OCI-LY3 (cell line): ENCODE measurements around the gene RGS16.

Source experiments
- H2AFZ ChIP-seq: fragments of 200-600, 300-600 bp; shearing (Covaris generic); 2 replicates; pipeline ENCODE4 v1.6.0; 2014; ENCODE audit warnings: antibody characterized with exemption, low read depth, low read length
- H3K27ac ChIP-seq: fragments of 200-600, 300-600 bp; sonication (generic); 2 replicates; pipeline ENCODE4 v1.5.1; 2014; ENCODE audit warnings: mild to moderate bottlenecking, low read length, moderate library complexity, mixed read lengths
- H3K27me3 ChIP-seq: fragments of 200-600, 300-600 bp; sonication (generic); 2 replicates; pipeline ENCODE4 v1.6.1; 2014; ENCODE audit warnings: low read depth, low read length, mixed read lengths
- H3K36me3 ChIP-seq: fragments of 200-600, 300-600 bp; sonication (generic); replicated peaks from 2 replicates; pipeline ENCODE3; 2014; ENCODE audit warnings: low read depth, low read length, mixed read lengths
- H3K4me1 ChIP-seq: fragments of 300-600, 200-600 bp; sonication (generic); 2 replicates; pipeline ENCODE4 v1.6.1; 2014; ENCODE audit warnings: low read length, mixed read lengths
- H3K4me2 ChIP-seq: fragments of 200-600, 300-600 bp; sonication (generic); 2 replicates; pipeline ENCODE4 v1.6.1; 2014; ENCODE audit warnings: low read length, mixed read lengths
- H3K4me3 ChIP-seq: fragments of 300-600, 200-600 bp; sonication (generic); 2 replicates; pipeline ENCODE4 v1.5.1; 2014; ENCODE audit warnings: antibody characterized with exemption, mild to moderate bottlenecking, low read length, moderate library complexity
- H3K79me2 ChIP-seq: fragments of 300-600, 200-600 bp; shearing (Covaris generic); 2 replicates; pipeline ENCODE4 v1.6.1; 2014; ENCODE audit warnings: mild to moderate bottlenecking, low read length, mixed read lengths
- H3K9ac ChIP-seq: fragments of 300-600, 200-600 bp; shearing (Covaris generic); 2 replicates; pipeline ENCODE4 v1.6.0; 2014; ENCODE audit warnings: mild to moderate bottlenecking, low read length, moderate library complexity
- H3K9me3 ChIP-seq: fragments of 200-600, 300-600 bp; shearing (Covaris generic); 2 replicates; pipeline ENCODE4 v1.6.1; 2014; ENCODE audit warnings: low read length, mixed read lengths; ENCODE audit not compliant: insufficient read depth
- H4K20me1 ChIP-seq: fragments of 200-600, 300-600 bp; sonication (generic); 2 replicates; pipeline ENCODE4 v1.6.1; 2016; ENCODE audit warnings: low read length, mixed read lengths; ENCODE audit not compliant: insufficient read depth
- EZH2phosphoT487 ChIP-seq: fragments of 200-600 bp; shearing (Covaris generic); IDR thresholded peaks from 2 replicates; pipeline ENCODE4 v1.6.1; 2018; ENCODE audit warnings: antibody characterized with exemption, mixed run types, low read depth
- TF ChIP-seq, protein P1 (sequence below): fragments of 200-600, 300-600 bp; sonication (generic); IDR thresholded peaks from 2 replicates; pipeline ENCODE4 v1.5.1; 2014; ENCODE audit warnings: antibody characterized with exemption, low read length, low read depth

RGS16 gene, protein sequence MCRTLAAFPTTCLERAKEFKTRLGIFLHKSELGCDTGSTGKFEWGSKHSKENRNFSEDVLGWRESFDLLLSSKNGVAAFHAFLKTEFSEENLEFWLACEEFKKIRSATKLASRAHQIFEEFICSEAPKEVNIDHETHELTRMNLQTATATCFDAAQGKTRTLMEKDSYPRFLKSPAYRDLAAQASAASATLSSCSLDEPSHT

DNA sequence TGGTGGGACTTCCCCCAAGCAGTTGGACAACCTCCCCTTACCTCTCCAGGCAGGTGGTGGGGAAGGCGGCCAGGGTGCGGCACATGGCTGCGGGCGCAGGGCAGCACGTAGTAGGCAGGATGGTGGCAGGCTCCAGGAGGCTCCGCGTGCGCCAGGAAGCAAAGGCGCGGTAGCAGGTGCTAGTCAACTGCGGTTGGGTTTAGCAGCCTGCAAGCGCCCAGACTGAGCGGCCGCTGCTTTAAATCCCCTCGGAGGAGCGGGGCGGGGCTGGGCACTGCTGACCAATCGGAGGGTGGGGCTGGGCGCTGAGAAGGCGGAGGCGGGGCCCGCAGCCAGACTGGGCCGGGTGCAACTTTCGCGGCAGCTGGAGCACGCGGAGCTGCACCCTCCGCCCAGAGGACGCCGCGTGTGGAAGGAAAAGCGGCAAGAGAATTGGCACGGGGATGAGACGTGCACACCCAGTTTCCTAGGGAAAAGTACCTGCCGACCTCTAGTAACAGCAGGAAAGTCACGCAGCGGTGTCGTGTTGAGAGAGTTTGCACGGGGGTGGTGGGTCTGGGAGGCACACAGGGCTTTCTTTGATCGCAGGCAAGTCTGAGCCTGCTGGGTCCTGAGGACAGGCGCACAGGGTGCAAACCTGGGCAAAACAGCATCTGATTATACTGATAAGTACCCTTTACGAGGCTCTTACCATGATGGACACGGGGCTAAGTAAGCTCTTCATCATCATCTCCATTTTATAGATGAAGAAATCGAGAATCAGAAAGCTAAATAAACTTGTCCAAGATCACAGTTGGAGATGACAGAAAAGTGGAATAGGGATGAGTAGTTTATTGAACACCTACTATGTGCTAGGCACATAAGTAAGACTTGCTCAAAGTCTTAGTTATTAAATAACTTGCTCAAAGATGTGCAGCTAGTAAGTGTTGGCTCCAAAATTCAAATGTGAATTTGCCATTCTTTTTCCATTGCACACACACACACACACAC, at the start of gene RGS16:
Gene RGS16, minus strand, starts transcription at position 215 of the 990 bp plus-strand sequence. Its CDS starts 130 bp downstream, at position 85.
- Histone ChIP-seq H3K4me1 (peaks cover 19% of the 10 kb centered on the region), H3K27ac (no peak within 1 kb of the TSS), H4K20me1 (no peaks in the 10 kb centered on the region), H3K4me2 (peak within 1 kb of the TSS; percentile 93), H3K79me2 (peaks cover 11% of the 10 kb centered on the region), H3K9me3 (no peaks in the 10 kb centered on the region), H3K27me3 (peaks cover 13% of the 10 kb centered on the region), H2AFZ (peak within 1 kb of the TSS; percentile 78), H3K36me3 (peaks cover 25% of the 10 kb centered on the region), H3K4me3 (peak within 1 kb of the TSS; percentile 86), H3K9ac (peak within 1 kb of the TSS; percentile 72)
- TF ChIP-seq EZH2phosphoT487 = no peak
- TF ChIP-seq, protein P1, sequence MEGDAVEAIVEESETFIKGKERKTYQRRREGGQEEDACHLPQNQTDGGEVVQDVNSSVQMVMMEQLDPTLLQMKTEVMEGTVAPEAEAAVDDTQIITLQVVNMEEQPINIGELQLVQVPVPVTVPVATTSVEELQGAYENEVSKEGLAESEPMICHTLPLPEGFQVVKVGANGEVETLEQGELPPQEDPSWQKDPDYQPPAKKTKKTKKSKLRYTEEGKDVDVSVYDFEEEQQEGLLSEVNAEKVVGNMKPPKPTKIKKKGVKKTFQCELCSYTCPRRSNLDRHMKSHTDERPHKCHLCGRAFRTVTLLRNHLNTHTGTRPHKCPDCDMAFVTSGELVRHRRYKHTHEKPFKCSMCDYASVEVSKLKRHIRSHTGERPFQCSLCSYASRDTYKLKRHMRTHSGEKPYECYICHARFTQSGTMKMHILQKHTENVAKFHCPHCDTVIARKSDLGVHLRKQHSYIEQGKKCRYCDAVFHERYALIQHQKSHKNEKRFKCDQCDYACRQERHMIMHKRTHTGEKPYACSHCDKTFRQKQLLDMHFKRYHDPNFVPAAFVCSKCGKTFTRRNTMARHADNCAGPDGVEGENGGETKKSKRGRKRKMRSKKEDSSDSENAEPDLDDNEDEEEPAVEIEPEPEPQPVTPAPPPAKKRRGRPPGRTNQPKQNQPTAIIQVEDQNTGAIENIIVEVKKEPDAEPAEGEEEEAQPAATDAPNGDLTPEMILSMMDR = 0 out of 2 replicates have a peak, but pooled peaks have one; percentile 7

DNA sequence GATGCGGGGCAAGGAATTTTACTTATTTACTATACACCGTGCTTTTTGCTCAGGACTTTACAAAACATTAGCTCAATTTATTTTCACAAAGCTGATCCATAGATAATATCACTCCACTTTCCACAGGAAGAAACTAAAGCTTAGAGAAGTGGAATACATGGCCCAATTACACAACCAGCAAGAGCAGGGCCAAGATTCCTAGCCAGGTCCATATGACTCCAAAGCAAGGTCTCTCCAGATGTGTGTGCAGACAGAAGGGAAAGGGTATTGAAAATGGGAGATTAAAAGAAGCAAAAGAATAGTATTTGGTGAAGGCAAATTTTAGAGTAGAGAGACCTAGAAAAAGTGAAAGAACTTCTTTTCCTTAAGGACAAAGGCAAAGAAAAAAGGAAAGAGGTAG, 49.8 kb upstream of the RGS16 start:
- TF ChIP-seq EZH2phosphoT487 = no peak
- TF ChIP-seq, protein P1 = no peak
- no peak overlapping the region for H3K4me2 ChIP-seq
- H3K79me2 ChIP-seq = no peaks in the 10 kb centered on the region
- H3K9me3 ChIP-seq = no peaks in the 10 kb centered on the region
- peaks cover 16% of the 10 kb centered on the region; the same call in 1 of the 2 replicates for H3K27me3 ChIP-seq
- no peak overlapping the region for H2AFZ ChIP-seq
- H3K9ac ChIP-seq = no peak overlapping the region
- no peaks in the 10 kb centered on the region for H3K36me3 ChIP-seq
- H3K27ac ChIP-seq = no peak overlapping the region
- no peak overlapping the region for H3K4me3 ChIP-seq
- H4K20me1 ChIP-seq = no peaks in the 10 kb centered on the region
- peaks cover 16% of the 10 kb centered on the region for H3K4me1 ChIP-seq

DNA sequence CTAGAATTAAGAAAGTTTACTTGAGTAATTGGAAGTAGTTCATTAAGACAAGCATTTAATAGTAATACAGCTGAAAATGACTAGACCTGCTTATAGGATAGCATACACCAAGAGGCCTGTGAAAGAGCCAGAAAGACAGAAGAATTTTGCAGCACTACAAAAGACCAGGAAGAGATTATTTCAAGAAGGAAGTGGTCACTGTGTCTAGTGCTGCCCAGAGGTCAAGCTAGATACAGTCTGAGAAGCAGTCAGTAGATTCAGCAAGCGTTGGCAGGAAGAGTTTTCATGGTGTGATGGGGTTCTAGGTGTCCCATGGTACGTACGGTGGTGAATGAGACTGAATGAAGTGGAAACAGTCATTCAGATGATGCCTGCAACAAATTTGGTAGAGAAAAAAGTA, 48.7 kb upstream of the RGS16 start:
- Histone ChIP-seq H3K27ac (no peak overlapping the region), H3K36me3 (no peaks in the 10 kb centered on the region), H3K27me3 (peaks cover 6% of the 10 kb centered on the region; the same call in 1 of the 2 replicates), H3K9me3 (no peaks in the 10 kb centered on the region), H3K4me1 (peaks cover 21% of the 10 kb centered on the region), H3K4me3 (no peak overlapping the region), H3K9ac (no peak overlapping the region), H3K79me2 (no peaks in the 10 kb centered on the region), H4K20me1 (no peaks in the 10 kb centered on the region), H2AFZ (no peak overlapping the region), H3K4me2 (no peak overlapping the region)
- TF ChIP-seq, protein P1 = no peak
- TF ChIP-seq EZH2phosphoT487 = no peak

DNA sequence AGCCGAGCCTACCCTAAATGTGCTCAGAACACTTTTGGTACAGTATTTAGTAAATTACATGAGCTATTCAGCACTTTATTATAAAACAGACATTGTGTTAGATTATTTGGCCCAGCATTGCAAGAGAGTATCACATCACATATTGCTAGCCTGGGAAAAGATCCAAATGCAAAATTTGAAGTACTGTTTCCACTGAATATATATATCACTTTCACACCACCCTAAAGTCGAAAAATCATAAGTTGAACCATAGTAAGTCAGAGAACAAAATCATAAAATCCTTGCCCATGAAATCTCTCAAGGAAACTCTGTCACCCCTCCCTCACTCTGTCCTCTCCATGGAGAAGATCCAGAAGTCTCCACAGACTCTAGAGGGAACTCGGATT, 47.1 kb upstream of the RGS16 start:
- no peak overlapping the region for H3K4me2 ChIP-seq
- no peaks in the 10 kb centered on the region for H3K79me2 ChIP-seq
- peaks cover 4% of the 10 kb centered on the region; the same call in 1 of the 2 replicates for H3K27me3 ChIP-seq
- H3K27ac ChIP-seq = no peak overlapping the region
- no peak overlapping the region for H3K9ac ChIP-seq
- H3K4me1 ChIP-seq = peaks cover 21% of the 10 kb centered on the region
- H2AFZ ChIP-seq = no peak overlapping the region
- H3K4me3 ChIP-seq = no peak overlapping the region
- TF ChIP-seq EZH2phosphoT487 = no peak
- TF ChIP-seq, protein P1 = no peak
- no peaks in the 10 kb centered on the region for H4K20me1 ChIP-seq
- H3K9me3 ChIP-seq = no peaks in the 10 kb centered on the region
- no peaks in the 10 kb centered on the region for H3K36me3 ChIP-seq
